ENCODE data around the gene PSIP1.

The PSIP1 gene

GRCh38 chr9:15521254-15521653 is 10.5 kb upstream of the PSIP1 start:
- Histone ChIP-seq H3K4me1 (no peaks in the 10 kb centered on the region), H2AFZ (no peak overlapping the region), H3K27me3 (ENCODE audit: control insufficient read depth, insufficient read depth, low read length) (no peaks in the 10 kb centered on the region), H3K9ac (no peak overlapping the region), H3K27ac (no peak overlapping the region), H3K9me3 (ENCODE audit: control insufficient read depth, low read length) (no peaks in the 10 kb centered on the region), H3K4me2 (ENCODE audit: low read length) (no peak overlapping the region), H3K79me2 (no peaks in the 10 kb centered on the region), H3K36me3 (ENCODE audit: control insufficient read depth, insufficient read depth, low read length) (no peaks in the 10 kb centered on the region), H3K4me3 (ENCODE audit: low read depth, low read length) (no peak overlapping the region)
- no peak for TF ChIP-seq CTCF (IDR thresholded peaks at IDR 0.05)

- H3K27ac ChIP-seq: no peak overlapping the region
- no peak overlapping the region for H3K4me3 ChIP-seq (ENCODE audit: low read depth, low read length)
- TF ChIP-seq CTCF (IDR thresholded peaks at IDR 0.05): no peak
- H3K27me3 ChIP-seq (ENCODE audit: control insufficient read depth, insufficient read depth, low read length): no peaks in the 10 kb centered on the region
- H2AFZ ChIP-seq: no peak overlapping the region
- no peaks in the 10 kb centered on the region for H3K9me3 ChIP-seq (ENCODE audit: control insufficient read depth, low read length)
- no peaks in the 10 kb centered on the region for H3K36me3 ChIP-seq (ENCODE audit: control insufficient read depth, insufficient read depth, low read length)
- H3K4me2 ChIP-seq (ENCODE audit: low read length): no peak overlapping the region
- H3K9ac ChIP-seq: no peak overlapping the region
- H3K4me1 ChIP-seq: no peaks in the 10 kb centered on the region
- H3K79me2 ChIP-seq: no peaks in the 10 kb centered on the region
These were observed 9.1 kb upstream of the PSIP1 start for GRCh38 chr9:15519831-15520230.

GRCh38 chr9:15513335-15513734 is 2.6 kb upstream of the PSIP1 start:
- TF ChIP-seq CTCF (IDR thresholded peaks at IDR 0.05): no peak
- H3K4me3 ChIP-seq (ENCODE audit: low read depth, low read length): no peak overlapping the region
- H3K9ac ChIP-seq: no peak overlapping the region
- H3K27ac ChIP-seq: no peak overlapping the region
- no peaks in the 10 kb centered on the region for H3K4me1 ChIP-seq
- H3K79me2 ChIP-seq: no peaks in the 10 kb centered on the region
- no peak overlapping the region for H3K4me2 ChIP-seq (ENCODE audit: low read length)
- no peaks in the 10 kb centered on the region for H3K9me3 ChIP-seq (ENCODE audit: control insufficient read depth, low read length)
- no peaks in the 10 kb centered on the region for H3K36me3 ChIP-seq (ENCODE audit: control insufficient read depth, insufficient read depth, low read length)
- H2AFZ ChIP-seq: no peak overlapping the region
- no peaks in the 10 kb centered on the region for H3K27me3 ChIP-seq (ENCODE audit: control insufficient read depth, insufficient read depth, low read length)

- H3K79me2 ChIP-seq: no peaks in the 10 kb centered on the region
- H3K4me2 ChIP-seq (ENCODE audit: low read length): no peak overlapping the region
- no peak for TF ChIP-seq CTCF (IDR thresholded peaks at IDR 0.05)
- H3K27ac ChIP-seq: no peak overlapping the region
- no peaks in the 10 kb centered on the region for H3K27me3 ChIP-seq (ENCODE audit: control insufficient read depth, insufficient read depth, low read length)
- no peak overlapping the region for H3K4me3 ChIP-seq (ENCODE audit: low read depth, low read length)
- no peak overlapping the region for H3K9ac ChIP-seq
- H3K36me3 ChIP-seq (ENCODE audit: control insufficient read depth, insufficient read depth, low read length): no peaks in the 10 kb centered on the region
- no peak overlapping the region for H2AFZ ChIP-seq
- H3K4me1 ChIP-seq: no peaks in the 10 kb centered on the region
- no peaks in the 10 kb centered on the region for H3K9me3 ChIP-seq (ENCODE audit: control insufficient read depth, low read length)
These were observed 2.1 kb upstream of the PSIP1 start for GRCh38 chr9:15512889-15513288.

- H3K4me2 ChIP-seq (ENCODE audit: low read length): no peak overlapping the region
- no peaks in the 10 kb centered on the region for H3K27me3 ChIP-seq (ENCODE audit: control insufficient read depth, insufficient read depth, low read length)
- no peaks in the 10 kb centered on the region for H3K79me2 ChIP-seq
- H3K9ac ChIP-seq: no peak overlapping the region
- H3K27ac ChIP-seq: no peak overlapping the region
- no peak overlapping the region for H3K4me3 ChIP-seq (ENCODE audit: low read depth, low read length)
- no peaks in the 10 kb centered on the region for H3K9me3 ChIP-seq (ENCODE audit: control insufficient read depth, low read length)
- H3K4me1 ChIP-seq: no peaks in the 10 kb centered on the region
- H3K36me3 ChIP-seq (ENCODE audit: control insufficient read depth, insufficient read depth, low read length): no peaks in the 10 kb centered on the region
- no peak for TF ChIP-seq CTCF (IDR thresholded peaks at IDR 0.05)
- no peak overlapping the region for H2AFZ ChIP-seq
These were observed 1.4 kb upstream of the PSIP1 start for GRCh38 chr9:15512204-15512603.
